Activated naive CD4-positive, alpha-beta T cell (primary cell): Measurements from ENCODE around the gene APOBEC3A.
"Not testable (repeated sequence)": the region's sequence is repeated elsewhere in the genome, so short reads cannot be mapped to it uniquely, and the experiment has no call there.

Experiments used
- DNase-seq, 4 experiments: peaks; one replicate each; lab custom pipeline; 2025; lab: John Stamatoyannopoulos, UW

APOBEC3A gene

DNA sequence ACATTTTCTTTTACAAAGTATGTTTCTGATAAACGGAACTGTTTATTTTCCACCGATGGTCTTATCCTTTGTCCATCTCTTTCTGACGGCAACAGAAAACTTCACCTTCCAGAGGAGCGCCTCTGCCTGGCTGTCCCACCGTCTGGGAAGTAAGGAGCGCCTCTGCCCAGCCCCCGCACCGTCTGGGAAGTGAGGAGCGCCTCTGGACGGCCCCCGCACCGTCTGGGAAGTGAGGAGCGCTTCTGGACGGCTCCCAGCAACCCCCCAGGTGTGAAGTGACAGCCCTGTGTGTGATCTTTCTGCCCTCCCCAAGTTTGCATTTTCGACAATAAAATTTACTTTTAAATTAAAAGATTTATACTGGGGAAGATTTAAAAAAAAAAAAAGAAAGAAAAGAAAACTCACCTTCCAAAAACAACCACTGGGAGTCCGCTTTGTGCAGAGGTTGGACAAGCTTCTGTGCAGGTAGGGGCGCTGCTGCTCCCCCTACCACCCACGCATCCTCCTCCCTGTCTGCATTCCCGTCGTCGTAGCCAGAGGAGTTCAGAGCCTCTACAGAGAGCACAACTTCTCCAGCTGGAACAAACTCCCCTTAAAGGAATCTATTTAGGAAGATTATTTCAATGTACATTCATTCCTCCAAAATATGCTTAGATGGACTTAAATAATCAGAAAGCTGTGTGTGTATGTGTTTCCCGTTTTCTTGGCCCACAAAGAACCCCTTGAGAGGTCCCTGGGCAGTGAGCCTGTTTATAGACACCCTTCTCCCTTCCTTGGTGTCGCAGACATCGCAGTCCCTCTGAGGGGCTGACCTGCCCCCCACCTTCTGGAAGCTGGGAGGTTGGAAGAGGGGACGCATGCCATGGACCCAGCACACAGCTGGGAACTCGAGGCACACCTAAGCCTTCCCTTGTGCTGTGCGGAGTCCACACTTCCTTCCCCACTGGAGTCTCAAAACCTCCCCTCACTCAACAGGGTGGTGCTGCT, 23.9 kb downstream of the APOBEC3A start:
- DNase-seq = no peak

DNA sequence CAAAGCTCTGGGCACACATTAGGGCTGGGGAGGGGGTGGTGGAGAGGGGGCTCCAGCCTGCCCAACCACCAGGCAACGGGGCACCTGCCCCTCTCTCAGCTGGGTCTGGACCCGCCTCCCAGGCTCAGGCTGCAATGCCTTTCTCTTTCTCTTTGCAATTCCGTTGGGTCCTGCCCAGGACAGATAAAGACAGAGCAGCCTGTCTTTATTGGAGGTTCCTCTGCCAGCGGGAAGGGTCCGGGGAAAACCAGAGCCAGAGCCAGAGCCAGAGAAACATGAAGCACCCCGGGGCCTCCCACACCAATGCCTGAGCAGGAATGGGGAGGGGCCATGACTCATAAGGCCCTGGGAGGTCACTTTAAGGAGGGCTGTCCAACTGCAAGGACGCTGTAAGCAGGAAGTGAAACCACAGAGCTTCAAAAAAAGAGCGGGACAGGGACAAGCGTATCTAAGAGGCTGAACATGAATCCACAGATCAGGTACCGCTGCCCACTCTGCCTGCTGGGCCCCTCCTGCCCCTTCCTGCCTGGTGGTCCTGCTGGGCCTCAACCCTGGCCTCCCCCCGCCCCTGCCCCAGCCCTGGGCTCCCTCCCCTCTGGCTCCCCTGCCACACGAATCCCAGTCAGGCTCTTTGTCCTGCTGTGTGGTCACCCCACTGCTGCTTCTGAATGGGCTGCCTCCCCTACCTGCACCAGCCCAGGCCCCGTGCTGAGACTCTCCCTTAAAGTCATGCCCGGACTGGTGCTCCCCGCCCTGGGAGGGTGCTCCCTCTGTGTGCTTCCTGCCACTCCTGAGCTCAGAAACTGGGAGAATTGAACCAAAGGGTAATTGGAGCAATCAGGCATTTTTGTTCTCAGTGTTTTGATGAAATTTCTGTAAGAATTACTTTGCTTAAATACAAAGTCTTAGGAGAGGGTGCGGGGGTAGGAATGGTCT, 24.9 kb downstream of the APOBEC3A start, which contains the start of gene APOBEC3B:
TSS of gene APOBEC3B (plus strand) at position 356 of the 936 bp plus-strand sequence. CDS start at position 463, 107 bp downstream.
- peak in 1 of 4 experiments; percentile 33 for DNase-seq

DNA sequence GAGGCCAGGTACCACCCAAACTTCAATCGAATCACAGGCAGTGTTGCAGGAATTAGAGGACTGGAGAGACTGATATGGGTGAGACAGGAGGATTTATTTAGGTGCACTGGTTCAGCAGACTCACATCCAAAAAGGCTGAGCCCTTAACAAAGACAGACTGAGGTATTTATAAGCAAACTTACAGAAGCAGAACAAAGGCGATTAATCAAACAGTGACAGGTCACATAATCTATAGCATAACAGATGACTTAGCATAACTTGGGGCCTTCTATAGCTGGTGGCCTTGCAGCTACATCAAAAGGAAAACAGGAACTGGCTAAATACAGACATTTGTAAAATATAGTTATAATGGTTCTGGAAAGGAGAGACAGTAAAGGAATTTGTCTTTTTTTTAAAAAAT, 26.8 kb downstream of the APOBEC3A start:
- DNase-seq = no peak

DNA sequence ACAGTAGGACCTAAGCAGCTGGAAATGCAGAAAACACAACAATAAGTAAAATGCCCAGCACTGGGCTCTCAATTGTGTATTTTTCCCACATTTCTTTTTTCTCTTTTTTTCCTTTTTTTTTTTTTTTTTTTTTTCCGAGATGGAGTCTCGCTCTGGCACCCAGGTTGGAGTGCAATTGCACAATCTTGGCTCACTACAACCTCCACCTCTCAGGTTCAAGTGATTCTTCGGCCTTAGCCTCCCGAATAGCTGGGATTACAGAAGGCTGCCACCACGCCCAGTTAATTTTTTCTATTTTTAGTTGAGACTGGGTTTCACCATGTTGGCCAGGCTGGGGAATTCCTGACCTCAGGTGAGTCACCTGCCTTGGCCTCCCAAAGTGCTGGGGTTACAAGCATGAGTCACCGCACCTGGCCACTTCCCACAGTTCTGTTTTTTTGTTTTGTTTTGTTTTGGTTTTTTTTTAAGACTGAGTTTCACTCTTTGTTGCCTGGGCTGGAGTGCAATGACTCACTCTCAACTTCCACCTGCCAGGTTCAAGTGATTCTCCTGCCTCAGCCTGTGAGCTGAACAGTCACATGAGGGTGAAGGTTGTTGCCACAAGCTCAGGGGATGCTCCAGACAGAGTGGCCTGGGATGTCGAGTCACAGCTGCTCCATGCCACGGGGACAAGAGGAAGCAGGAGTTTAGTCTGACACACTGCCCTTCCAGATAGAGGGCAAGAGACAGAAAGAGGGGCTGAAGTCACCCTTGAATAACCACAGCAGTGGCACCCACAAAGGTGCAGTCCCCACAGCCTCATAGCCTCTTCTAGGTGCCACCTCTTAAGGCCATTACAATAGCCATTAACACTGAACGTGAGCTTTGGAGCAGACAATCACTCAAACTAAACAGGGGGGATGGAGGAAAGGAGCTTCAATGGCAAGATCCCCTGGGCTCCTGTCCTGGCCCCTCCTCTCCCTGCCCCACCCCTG, 27.7 kb downstream of the APOBEC3A start:
- peak in 3 of 4 experiments; percentile 14 to 54 (median 37) for DNase-seq

DNA sequence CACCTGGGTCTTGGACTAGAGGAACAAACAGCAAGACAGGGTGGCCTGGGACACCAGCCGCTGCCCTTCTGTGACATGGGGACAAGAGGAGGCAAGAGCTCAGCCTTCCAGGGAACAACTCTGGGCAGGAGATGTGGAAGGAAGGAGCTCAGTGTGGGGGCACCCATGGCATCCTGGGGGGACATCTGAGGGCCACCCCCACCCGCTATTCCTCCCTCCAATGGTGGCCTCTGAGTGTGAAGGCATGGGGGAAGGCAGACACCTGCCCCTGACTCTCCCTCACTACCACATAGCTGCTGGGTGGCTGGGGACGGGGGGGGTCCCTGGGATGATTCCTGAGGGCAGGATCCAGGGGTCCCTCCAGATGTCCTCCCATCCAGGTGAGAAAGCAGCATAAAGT, 29.2 kb downstream of the APOBEC3A start:
- no peak for DNase-seq

DNA sequence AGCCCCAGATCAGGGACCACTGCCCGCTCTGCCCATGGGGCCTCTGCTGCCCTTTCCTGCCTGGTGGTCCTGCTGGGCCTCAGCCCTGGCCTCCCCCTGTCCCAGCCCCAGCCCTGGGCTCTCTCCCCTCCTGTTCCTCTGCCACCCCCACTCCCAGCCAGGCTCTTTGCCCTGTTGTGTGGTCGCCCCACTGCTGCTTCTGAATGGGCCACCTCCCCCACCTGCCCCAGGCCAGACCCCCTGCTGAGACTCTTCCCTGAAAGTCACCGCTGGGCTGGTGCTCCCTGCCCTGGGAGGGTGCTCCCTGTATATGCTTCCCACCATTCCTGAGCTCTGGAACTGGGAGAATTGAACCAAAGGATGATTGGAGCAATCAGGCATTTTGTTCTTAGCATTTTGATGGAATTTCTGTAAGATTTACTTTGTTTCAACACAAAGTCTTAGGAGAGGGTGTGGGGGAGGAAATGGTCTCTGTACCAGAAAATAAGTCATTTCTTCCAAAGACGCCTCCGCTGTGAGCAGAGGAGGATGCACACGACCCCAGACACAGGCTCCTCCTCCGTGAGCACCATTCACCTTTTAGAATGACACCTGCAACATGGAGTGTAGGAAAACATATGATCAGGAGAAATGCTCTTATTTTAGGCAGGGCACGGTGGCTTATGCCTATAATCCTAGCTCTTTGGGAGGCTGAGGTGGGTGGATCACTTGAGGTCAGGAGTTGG, 29.9 kb downstream of the APOBEC3A start:
- no peak for DNase-seq

DNA sequence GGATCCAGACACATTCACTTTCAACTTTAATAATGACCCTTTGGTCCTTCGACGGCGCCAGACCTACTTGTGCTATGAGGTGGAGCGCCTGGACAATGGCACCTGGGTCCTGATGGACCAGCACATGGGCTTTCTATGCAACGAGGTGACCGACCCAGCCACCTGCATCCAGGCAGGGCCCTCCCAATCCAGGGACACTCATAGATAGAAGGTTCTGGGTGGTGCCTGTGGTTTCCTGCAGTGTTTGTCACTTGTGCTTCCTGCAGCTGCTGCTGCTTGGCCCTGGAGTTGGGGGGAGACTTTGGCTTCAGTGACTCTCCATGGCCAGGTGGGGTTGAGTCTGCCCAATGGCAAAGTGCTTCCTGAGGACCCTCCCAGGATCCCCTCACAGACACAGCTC, 32.1 kb downstream of the APOBEC3A start:
- no peak for DNase-seq

DNA sequence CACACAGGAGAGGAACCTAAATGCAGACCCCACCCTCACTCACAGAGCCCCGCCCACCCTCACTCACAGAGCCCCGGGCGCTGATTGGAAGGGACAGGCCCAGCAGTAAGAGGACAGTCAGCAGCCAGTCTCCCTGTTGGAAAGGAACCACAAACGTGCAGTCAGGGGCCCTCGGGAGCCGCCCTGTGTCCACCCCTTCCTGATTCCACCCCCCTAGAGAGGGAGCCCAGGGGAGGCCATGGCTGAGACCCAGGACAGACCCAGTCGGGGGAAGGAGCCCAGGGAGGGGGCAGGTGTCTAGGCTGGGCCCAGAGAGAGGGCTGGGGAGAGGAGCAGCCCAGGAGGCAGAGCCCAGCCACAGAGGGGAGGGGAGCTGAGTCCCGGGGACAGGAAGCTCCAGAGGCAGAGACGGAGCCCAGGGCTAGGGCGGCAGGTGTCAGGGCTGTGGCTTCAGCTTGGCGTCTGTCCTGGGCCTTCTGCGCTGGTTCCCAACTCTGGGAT, 35.5 kb downstream of the APOBEC3A start:
- DNase-seq = not testable (repeated sequence)

DNA sequence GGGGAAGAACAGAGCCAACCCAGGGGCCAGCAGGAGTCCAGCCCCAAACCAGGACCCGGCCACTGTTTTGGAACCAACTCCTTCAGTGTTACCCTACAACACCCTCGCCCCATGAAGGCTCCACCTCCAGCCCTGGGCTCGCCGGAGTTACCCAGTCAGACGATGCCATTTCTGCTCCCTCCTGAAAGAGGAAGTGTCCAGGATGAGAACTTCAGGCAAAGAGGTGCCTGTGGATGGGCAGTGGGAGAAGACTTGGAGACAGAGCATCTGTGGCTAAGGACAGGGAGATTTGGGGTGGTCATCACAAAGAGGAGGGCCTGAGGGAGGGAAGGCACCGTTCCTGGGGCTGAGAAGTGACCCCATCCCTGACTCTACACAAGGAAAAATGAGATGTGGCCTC, 38.7 kb downstream of the APOBEC3A start:
- DNase-seq = no peak

DNA sequence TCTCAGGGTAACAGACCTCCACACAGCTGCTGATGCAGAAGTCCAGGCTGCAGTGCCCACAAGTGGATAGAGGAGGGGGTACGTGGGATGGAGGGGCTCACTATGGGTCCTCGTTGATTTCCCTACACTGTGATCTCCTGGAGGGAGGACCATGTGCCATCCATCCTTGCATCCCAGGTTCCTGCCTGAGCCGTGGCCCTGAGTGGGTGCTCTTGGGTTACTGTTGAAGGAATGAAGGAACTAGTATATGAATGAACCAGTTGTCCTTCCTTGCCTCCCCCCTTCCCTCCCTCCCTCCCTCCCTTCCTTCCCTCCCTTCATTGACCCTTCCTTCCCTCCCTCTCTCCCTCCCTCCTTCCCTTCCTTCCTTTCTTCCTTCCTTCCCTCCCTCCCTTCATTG, 40.1 kb downstream of the APOBEC3A start:
- no peak for DNase-seq

DNA sequence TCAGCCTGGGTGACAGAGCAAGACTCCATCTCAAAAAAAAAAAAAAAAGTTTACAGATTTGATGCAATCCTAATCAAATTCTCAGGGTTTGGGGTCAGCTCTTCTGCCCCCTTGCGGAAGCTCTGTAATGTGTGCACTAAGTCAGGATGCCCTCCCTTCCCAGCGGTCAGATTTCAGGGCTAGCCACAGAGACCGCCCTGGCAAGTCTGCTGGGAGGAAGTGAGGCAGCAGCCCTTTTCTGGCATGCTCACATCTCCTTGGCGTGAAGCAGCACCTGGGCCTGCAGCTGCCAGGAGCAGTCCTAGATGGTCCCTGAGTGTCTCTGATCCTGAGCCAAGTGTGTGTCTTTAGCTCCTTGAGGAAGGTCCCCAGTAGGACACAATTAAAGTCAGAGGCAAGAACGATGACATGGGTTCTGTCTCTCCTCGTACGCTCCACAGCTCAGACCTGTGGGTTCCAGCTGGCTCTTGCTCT, 45.8 kb downstream of the APOBEC3A start:
- peak; percentile 19 to 47 (median 22) for DNase-seq

DNA sequence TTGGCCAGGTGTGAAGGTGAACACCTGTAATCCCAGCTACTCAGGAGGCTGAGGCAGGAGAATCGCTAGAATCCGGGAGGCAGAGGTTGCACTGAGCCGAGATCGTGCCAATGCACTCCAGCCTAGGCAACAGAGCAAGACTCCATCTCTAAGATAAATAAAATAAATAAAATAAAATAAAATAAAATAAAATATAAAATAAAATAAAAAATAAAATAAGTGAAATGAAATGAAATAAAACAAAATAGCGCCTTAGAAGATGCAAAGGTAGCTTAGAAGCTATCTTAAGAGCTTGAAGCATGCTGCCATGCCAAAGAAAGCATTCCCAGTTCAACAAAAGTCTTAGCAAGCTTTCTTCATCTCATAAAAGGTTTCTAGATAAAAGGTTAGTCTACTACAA, 49.8 kb downstream of the APOBEC3A start:
- no peak for DNase-seq

DNA sequence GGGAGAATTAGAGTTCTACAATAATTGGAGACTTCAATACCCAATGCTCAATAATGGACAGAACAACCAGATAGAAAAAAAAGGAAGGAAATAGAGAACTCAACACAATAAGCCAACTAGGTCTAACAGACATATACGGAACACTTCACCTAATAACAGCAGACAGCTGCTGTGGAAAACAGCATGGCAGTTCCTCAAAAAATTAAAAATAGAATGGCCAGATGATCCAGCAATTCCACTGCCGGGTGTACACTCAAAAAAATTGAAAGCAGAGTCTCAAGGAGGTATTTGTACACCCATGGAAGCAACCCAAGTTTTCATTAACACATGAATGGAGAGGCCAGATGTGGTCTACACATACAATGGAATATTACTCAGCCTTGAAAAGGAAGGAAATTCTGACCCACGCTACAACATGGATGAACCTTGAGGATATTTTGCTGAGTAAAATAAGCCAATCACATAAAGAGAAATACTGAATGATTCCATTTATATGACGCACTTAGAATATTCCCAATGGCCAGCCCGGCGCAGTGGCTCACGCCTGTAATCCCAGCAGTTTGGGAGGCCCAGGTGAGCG, 51.0 kb downstream of the APOBEC3A start:
- DNase-seq = not testable (repeated sequence)

DNA sequence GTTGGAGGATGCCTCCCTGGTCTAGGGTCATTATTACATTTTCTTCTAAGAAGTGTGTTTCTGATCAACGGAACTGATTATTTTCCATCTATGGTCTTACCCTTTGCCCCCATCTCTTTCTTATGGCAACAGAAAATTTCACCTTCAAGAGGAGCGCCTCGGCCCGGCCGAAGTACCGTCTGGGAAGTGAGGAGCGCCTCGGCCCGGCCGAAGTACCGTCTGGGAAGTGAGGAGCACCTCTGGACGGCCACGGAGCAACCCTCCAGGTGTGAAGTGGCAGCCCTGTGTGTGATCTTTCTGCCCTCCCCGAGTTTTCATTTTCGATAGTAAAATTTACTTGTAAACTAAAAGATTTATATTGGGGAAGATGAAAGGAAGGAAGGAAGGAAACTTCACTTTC, 53.5 kb downstream of the APOBEC3A start:
- no peak for DNase-seq
